GM12878 (cell line): ENCODE data around the gene SYCE3. TPM values are rescaled to one million over a fixed set of nuclear protein-coding genes. Genes with fewer than 3 reads are reported as not detected.

Experiments
- ATAC-seq: fragments of 200-7000 bp; cut with Tn5 transposase; 3 replicates; pipeline ENCODE4 v1.9.1; 2020; ENCODE audit warnings: mild to moderate bottlenecking, moderate library complexity
- BruUV-seq: library from RNA; stranded (reverse); fragments of 400-500 nt; replicated peaks from 2 replicates; lab custom pipeline; 2021; lab: Mats Ljungman, UMichigan
- CTCF ChIA-PET: fragments of 300-600 bp; sonication (Branson Sonifier 250); formaldehyde crosslinking; extraction: SDS; loops from one replicate; lab custom pipeline; 2021; ENCODE audit warnings: inconsistent platforms; lab: Yijun Ruan, JAX
- POLR2A ChIA-PET: fragments of 350-600 bp; formaldehyde crosslinking; extraction: SDS; loops from one replicate; lab custom pipeline; 2021; ENCODE audit warnings: inconsistent platforms; lab: Charles Lee
- RAD21 ChIA-PET: fragments of 300-600 bp; sonication (Branson Sonifier 250); formaldehyde crosslinking; loops from one replicate; lab custom pipeline; 2023; ENCODE audit warnings: antibody characterized with exemption; ENCODE audit not compliant: unreplicated experiment; lab: Charles Lee
- SMC1A ChIA-PET: fragments of 300-600 bp; sonication (Branson Sonifier 250); formaldehyde crosslinking; loops from one replicate; lab custom pipeline; 2023; ENCODE audit not compliant: unreplicated experiment, uncharacterized antibody; lab: Charles Lee
- DNase-seq: peaks from one replicate; pipeline ENCODE4 v3.0.0-alpha.2; 2011; ENCODE audit warnings: low read depth, low spot score
- FAIRE-seq: peaks from 3 replicates; lab custom pipeline; 2011; peaks lifted over from hg19 to GRCh38; lab: Jason Lieb, UNC
- H2AFZ ChIP-seq: 2 replicates; pipeline ENCODE4 v1.6.0; 2011; ENCODE audit warnings: low read depth, low read length, control low read depth; ENCODE audit not compliant: control insufficient read depth
- H3K27ac ChIP-seq: 2 replicates; pipeline ENCODE4 v1.5.1; 2011; ENCODE audit warnings: control low read depth; ENCODE audit not compliant: control insufficient read depth, insufficient read depth
- H3K27me3 ChIP-seq, 2 experiments: replicated peaks in 1 of 2; 2 replicates each; pipeline versions ENCODE4 v1.6.0 to v1.6.1; 2011; ENCODE audit warnings: low read length in 1 of 2; ENCODE audit not compliant: control insufficient read depth in 2 of 2, insufficient read depth in 2 of 2
- H3K36me3 ChIP-seq, 2 experiments: 2 replicates each; pipeline ENCODE4 v1.5.1; 2011; ENCODE audit warnings: low read length in 1 of 2; ENCODE audit not compliant: control insufficient read depth in 2 of 2, insufficient read depth in 2 of 2
- H3K4me1 ChIP-seq: 2 replicates; pipeline ENCODE4 v1.6.1; 2011; ENCODE audit warnings: mild to moderate bottlenecking, low read length, moderate library complexity, mixed read lengths; ENCODE audit not compliant: control insufficient read depth, insufficient read depth
- H3K4me2 ChIP-seq: 2 replicates; pipeline ENCODE4 v1.6.0; 2011; ENCODE audit warnings: control low read depth; ENCODE audit not compliant: control insufficient read depth, insufficient read depth
- H3K4me3 ChIP-seq: fragments of 200-600 bp; sonication (generic); 2 replicates; pipeline ENCODE4 v1.5.1; 2016
- H3K79me2 ChIP-seq: 2 replicates; pipeline ENCODE4 v1.6.0; 2011; ENCODE audit warnings: low read length; ENCODE audit not compliant: control insufficient read depth, insufficient read depth
- H3K9ac ChIP-seq: 2 replicates; pipeline ENCODE4 v1.8.0; 2011; ENCODE audit warnings: low read length, control low read depth, mixed read lengths; ENCODE audit not compliant: control insufficient read depth, insufficient read depth
- H3K9me3 ChIP-seq: replicated peaks from 3 replicates; pipeline ENCODE4 v1.5.1; 2011; ENCODE audit warnings: mild to moderate bottlenecking, low read length; ENCODE audit not compliant: control insufficient read depth, insufficient read depth
- H4K20me1 ChIP-seq: 2 replicates; pipeline ENCODE4 v1.6.0; 2011; ENCODE audit not compliant: control insufficient read depth, insufficient read depth
- BCLAF1 ChIP-seq: fragments of 450-650 bp; IDR thresholded peaks from 2 replicates; pipeline ENCODE4 v1.6.1; 2017; ENCODE audit warnings: antibody characterized with exemption, mild to moderate bottlenecking, moderate library complexity
- CBX5 ChIP-seq: sonication (generic); IDR thresholded peaks from 2 replicates; pipeline ENCODE4 v1.6.1; 2016; ENCODE audit warnings: low read depth, moderate library complexity, mild to moderate bottlenecking, inconsistent platforms
- CREB1 ChIP-seq: IDR thresholded peaks from 2 replicates; pipeline ENCODE4 v1.6.1; 2012; ENCODE audit warnings: low read depth, mild to moderate bottlenecking, inconsistent platforms
- EGR1 ChIP-seq, 2 experiments: IDR thresholded peaks; 1 replicate in 1 of 2; 2 replicates in 1 of 2; pipeline ENCODE4 v1.6.1; 2011 to 2012; ENCODE audit warnings: low read depth in 2 of 2, low read length in 2 of 2, borderline replicate concordance in 1 of 2, mild to moderate bottlenecking in 1 of 2, moderate library complexity in 1 of 2
- IRF3 ChIP-seq: fragments of 450-650 bp; IDR thresholded peaks from 2 replicates; pipeline ENCODE4 v1.6.1; 2014; ENCODE audit warnings: mild to moderate bottlenecking
- JUNB ChIP-seq: IDR thresholded peaks from 2 replicates; pipeline ENCODE4 v1.6.1; 2016; ENCODE audit warnings: antibody characterized with exemption, mild to moderate bottlenecking
- MAX ChIP-seq: IDR thresholded peaks from 2 replicates; pipeline ENCODE4 v1.6.1; 2012; ENCODE audit warnings: low read depth, low read length, improper control_type of control experiment
- PBX3 ChIP-seq: IDR thresholded peaks from 2 replicates; pipeline ENCODE4 v1.6.1; 2011; ENCODE audit warnings: mild to moderate bottlenecking, low read depth, low read length, moderate library complexity; ENCODE audit not compliant: insufficient replicate concordance
- POU2F2 ChIP-seq: IDR thresholded peaks from 3 replicates; pipeline ENCODE4 v1.6.1; 2011; ENCODE audit warnings: low read depth, mild to moderate bottlenecking, low read length, borderline replicate concordance
- RAD51 ChIP-seq: fragments of 450-650 bp; IDR thresholded peaks from 2 replicates; pipeline ENCODE4 v1.6.1; 2016; ENCODE audit warnings: moderate library complexity, mild to moderate bottlenecking, inconsistent platforms
- RUNX3 ChIP-seq: IDR thresholded peaks from 2 replicates; pipeline ENCODE4 v1.6.1; 2012; ENCODE audit warnings: low read length, inconsistent platforms
- SMAD1 ChIP-seq: fragments of 450-650 bp; IDR thresholded peaks from 2 replicates; pipeline ENCODE4 v1.6.1; 2018; ENCODE audit warnings: mild to moderate bottlenecking, low read depth; ENCODE audit not compliant: partially characterized antibody
- STAT1 ChIP-seq: fragments of 450-650 bp; conservative IDR thresholded peaks from 2 replicates; pipeline ENCODE4 v1.6.1; 2014; ENCODE audit warnings: antibody characterized with exemption, mild to moderate bottlenecking
- USF2 ChIP-seq: IDR thresholded peaks from 2 replicates; pipeline ENCODE4 v1.6.1; 2011; ENCODE audit warnings: low read depth, low read length, improper control_type of control experiment, borderline replicate concordance
- ZNF384 ChIP-seq: IDR thresholded peaks from 2 replicates; pipeline ENCODE4 v1.6.1; 2012; ENCODE audit warnings: low read depth, mild to moderate bottlenecking, low read length, improper control_type of control experiment, borderline replicate concordance
- WGBS: methylation state at CpG from one replicate; pipeline ENCODE4 v1.1.6; 2016; ENCODE audit warnings: low lambda C conversion rate; ENCODE audit not compliant: insufficient replicate concordance, insufficient coverage; ENCODE audit errors: missing lambda C conversion rate; 5-methylcytosine and 5-hydroxymethylcytosine counted together
- in situ Hi-C: fragments of 300-500 bp; cut with MboI; formaldehyde crosslinking; loops from 9 replicates; pipeline ENCODE4 v1.14.3; 2018; ENCODE audit warnings: mixed read lengths
- intact Hi-C: fragments of 100-400 bp; cut with micrococcal nuclease; formaldehyde crosslinking; loops from one replicate; pipeline ENCODE4 v1.14.2; 2022; ENCODE audit not compliant: unreplicated experiment
- polyA plus RNA-seq, 11 experiments: library from polyadenylated mRNA; depleted of rRNA in 4 of 11; unstranded in 6 of 11; stranded (reverse) in 5 of 11; fragments of >200 nt; fragmentation: Nextera tagmentation in 4 of 11; fragmentation: Illumina TruSeq in 1 of 11; extraction: Ambion mirVana in 4 of 11; extraction: Trizol in 1 of 11; gene quantifications; 1 replicate in 1 of 11; 2 replicates in 10 of 11; pipeline versions ENCODE4 v1.2.1 to v1.2.3, GENCODE V29; 2011 to 2016; ENCODE audit warnings: inconsistent platforms in 2 of 11, missing spikeins in 2 of 11, low read depth in 1 of 11
- total RNA-seq, 4 experiments: library from RNA; depleted of rRNA in 3 of 4; stranded (reverse); fragments of >200 nt in 3 of 4; fragmentation: Illumina TruSeq in 1 of 4; extraction: Trizol in 1 of 4; gene quantifications; 2 replicates each; pipeline versions ENCODE4 v1.2.1 to v1.2.3, GENCODE V29; 2013 to 2021

Gene SYCE3
- total and polyA plus RNA-seq, 10 of the 15 experiments (the other 5 are each of a cell fraction or from before 2014, with no cell fraction given), result 0.38 to 0.91 (median 0.76) TPM; not detected in 4

- no peak for TF ChIP-seq BCLAF1
- TF ChIP-seq IRF3, result no peak
- no peak for TF ChIP-seq CBX5
- TF ChIP-seq SMAD1, result no peak
Observed at GRCh38 chr22:50573491-50574382, 11.0 kb upstream of the SYCE3 start (continued).

- H3K4me3 ChIP-seq, result no peak overlapping the region
- intact Hi-C loops, result no loop called here
- peaks cover 7% of the 10 kb centered on the region for H3K4me1 ChIP-seq
- POLR2A ChIA-PET, result interaction anchor here (0.6 kb wide), 1 partner anchor 238 kb away, joined by 5 read pairs; no protein-coding TSS in a partner anchor
- no peaks in the 10 kb centered on the region for H4K20me1 ChIP-seq
- FAIRE-seq, result no peak
- WGBS, result 94% methylated on average over 11 of the region's 11 CpGs
- in situ Hi-C loops, result no loop called here
- H2AFZ ChIP-seq, result no peak overlapping the region
- H3K4me2 ChIP-seq, result no peak overlapping the region
- H3K36me3 ChIP-seq, result peaks cover 14 to 20% of the 10 kb centered on the region in 2 experiments; a peak in 3 of 4 replicates
- CTCF ChIA-PET, result interaction anchor here (1.2 to 2.1 kb wide), 2 partner anchors 10 to 48 kb away, joined by 4 to 12 read pairs; partner anchors contain the start of gene SYCE3
- H3K9me3 ChIP-seq, result no peaks in the 10 kb centered on the region
- no peak overlapping the region for H3K9ac ChIP-seq
- no TSS peak for BruUV-seq
- no peaks in the 10 kb centered on the region for H3K79me2 ChIP-seq
- no peak for ATAC-seq
- no peak for DNase-seq
- RAD21 ChIA-PET, result no interaction called here
- no peak overlapping the region for H3K27ac ChIP-seq
- SMC1A ChIA-PET, result interaction anchor here (0.9 kb wide), 1 partner anchor 10 kb away, joined by 3 read pairs; the partner anchor contains the start of gene SYCE3
- no peaks in the 10 kb centered on the region for H3K27me3 ChIP-seq
- TF ChIP-seq MAX (no peak), RAD51 (no peak), CREB1 (no peak), ZNF384 (no peak), POU2F2 (no peak), PBX3 (no peak), RUNX3 (no peak), EGR1 (IDR thresholded peaks at IDR 0.05; ENCODE audit: borderline replicate concordance in 1 of 2, low read depth in 2 of 2, low read length in 2 of 2) (no peak), STAT1 (no peak), USF2 (no peak), JUNB (no peak)
Observed at GRCh38 chr22:50572965-50573364, 10.2 kb upstream of the SYCE3 start.
